Fibroblast of villous mesenchyme (primary cell): ENCODE results near the gene ABHD16B. TPM values are rescaled to one million over a fixed set of nuclear protein-coding genes. Genes with fewer than 3 reads are reported as not detected.
"Not testable (repeated sequence)": the region's sequence is repeated elsewhere in the genome, so short reads cannot be mapped to it uniquely, and the experiment has no call there.

Source experiments
- DNase-seq: peaks from one replicate; pipeline ENCODE4 v3.0.0-alpha.2; 2010; ENCODE audit warnings: low read depth
- H3K4me3 ChIP-seq: 2 replicates; pipeline ENCODE4 v1.5.1; 2011; ENCODE audit warnings: low read depth, mild to moderate bottlenecking, low read length
- total RNA-seq: library from RNA; depleted of rRNA; stranded (reverse); fragments of >200 nt; gene quantifications from 2 replicates; pipeline ENCODE4 v1.2.3, GENCODE V29; 2012
- TF ChIP-seq, protein P1 (sequence below): IDR thresholded peaks from 2 replicates; pipeline ENCODE4 v1.5.1; 2012; ENCODE audit warnings: low read depth, mild to moderate bottlenecking, low read length; ENCODE audit not compliant: insufficient read depth

ABHD16B gene
- total RNA-seq, 1 donor = not detected

DNA sequence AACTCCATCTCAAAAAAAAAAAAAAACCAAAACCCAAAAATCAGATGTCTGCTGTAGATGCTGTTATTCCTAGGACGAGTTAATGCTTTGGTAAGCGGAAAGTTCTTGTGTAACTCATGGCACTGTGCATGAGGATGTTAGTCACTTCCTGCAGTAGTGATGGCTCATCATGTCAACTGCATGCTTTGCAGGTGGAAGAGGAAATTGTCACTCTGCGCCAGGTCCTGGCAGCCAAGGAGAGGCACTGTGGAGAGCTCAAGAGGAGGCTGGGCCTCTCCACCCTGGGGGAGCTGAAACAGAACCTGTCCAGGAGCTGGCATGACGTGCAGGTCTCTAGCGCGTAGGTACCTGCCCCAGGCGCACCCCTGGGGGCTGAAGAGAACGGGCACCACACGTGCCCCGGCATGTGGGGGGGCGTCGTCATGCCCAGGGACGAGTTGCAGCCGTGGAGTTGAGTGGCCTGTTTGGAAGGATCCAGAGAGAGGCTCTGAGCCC is 12.2 kb downstream of the ABHD16B start:
- DNase-seq = peak; percentile 75
- no peak overlapping the region for H3K4me3 ChIP-seq
- TF ChIP-seq, protein P1, sequence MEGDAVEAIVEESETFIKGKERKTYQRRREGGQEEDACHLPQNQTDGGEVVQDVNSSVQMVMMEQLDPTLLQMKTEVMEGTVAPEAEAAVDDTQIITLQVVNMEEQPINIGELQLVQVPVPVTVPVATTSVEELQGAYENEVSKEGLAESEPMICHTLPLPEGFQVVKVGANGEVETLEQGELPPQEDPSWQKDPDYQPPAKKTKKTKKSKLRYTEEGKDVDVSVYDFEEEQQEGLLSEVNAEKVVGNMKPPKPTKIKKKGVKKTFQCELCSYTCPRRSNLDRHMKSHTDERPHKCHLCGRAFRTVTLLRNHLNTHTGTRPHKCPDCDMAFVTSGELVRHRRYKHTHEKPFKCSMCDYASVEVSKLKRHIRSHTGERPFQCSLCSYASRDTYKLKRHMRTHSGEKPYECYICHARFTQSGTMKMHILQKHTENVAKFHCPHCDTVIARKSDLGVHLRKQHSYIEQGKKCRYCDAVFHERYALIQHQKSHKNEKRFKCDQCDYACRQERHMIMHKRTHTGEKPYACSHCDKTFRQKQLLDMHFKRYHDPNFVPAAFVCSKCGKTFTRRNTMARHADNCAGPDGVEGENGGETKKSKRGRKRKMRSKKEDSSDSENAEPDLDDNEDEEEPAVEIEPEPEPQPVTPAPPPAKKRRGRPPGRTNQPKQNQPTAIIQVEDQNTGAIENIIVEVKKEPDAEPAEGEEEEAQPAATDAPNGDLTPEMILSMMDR = no peak

DNA sequence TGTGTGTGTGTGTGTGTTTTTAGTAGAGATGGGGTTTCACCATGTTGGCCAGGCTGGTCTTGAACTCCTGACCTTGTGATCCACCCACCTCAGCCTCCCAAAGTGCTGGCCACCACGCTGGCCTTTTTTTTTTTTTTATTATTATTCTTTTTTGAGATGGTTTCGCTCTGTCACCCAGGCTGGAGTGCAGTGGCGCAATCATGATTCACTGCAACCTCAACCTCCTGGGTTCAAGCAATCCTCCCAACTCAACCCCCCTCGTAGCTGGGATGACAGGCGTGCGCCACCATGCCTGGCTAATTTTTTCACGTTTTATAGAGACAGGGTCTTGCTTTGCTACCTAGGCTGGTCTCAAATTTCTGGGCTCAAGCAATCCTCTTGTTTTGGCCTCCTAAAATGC is 12.9 kb downstream of the ABHD16B start:
- not testable (repeated sequence) for H3K4me3 ChIP-seq, DNase-seq

DNA sequence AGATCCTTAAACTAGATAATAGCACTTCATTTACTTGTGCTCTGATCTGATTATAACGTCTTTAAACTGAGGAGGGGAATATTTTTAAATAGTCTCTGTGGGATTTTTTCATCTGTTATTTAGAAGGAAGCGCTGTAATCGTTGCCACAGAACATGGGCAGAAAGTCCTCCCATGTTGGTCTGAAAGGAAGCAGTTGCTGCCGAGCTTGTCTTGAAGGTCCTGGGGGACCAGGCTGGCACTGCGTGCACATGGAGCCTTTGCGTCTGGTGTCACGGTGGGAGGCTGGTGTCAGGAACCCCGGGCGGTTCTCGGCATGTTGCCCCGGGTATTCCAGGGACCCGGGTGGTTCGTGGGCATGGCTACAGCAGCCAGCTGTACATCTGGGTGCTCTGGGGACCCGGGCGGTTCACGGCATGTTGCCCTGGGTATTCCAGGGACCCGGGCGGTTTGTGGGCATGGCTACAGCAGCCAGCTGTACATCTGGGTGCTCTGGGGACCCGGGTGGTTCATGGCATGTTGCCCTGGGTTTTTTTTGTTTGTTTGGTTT is 15.3 kb downstream of the ABHD16B start:
- no peak overlapping the region for H3K4me3 ChIP-seq
- DNase-seq = no peak
- TF ChIP-seq, protein P1 = no peak

DNA sequence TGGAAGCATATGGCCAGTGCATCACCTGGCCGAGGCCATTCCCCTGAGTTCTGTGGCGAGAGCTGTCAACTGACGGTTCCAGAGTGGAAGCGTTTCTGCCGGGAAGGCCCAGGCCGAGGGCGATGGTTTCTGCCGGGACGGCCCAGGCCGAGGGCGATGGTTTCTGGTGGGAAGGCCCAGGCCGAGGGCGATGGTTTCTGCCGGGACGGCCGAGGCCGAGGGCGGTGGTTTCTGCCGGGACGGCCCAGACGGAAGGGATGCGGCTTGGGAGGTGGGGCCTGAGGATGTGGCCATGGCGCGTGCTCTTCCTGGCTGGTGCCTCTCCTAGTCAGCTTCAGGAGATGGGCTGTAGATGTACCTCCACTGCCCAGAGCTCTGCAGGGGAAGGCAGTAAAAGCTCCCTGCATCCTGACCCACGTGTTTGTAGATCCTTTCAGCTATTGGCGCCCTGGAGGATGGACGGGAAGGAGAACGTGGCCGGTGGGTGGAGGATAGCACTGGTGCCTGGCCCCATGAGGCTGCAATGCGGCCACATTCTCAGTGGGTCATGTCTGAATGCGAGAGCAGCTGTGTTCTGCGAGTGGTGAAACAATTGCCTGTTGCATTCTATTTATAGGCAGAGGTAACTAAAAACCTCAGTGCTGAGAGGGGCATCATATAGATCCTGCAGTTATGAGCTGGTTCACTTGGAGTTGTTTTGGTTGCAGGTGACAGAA is 16.6 kb downstream of the ABHD16B start:
- TF ChIP-seq, protein P1 = no peak

DNA sequence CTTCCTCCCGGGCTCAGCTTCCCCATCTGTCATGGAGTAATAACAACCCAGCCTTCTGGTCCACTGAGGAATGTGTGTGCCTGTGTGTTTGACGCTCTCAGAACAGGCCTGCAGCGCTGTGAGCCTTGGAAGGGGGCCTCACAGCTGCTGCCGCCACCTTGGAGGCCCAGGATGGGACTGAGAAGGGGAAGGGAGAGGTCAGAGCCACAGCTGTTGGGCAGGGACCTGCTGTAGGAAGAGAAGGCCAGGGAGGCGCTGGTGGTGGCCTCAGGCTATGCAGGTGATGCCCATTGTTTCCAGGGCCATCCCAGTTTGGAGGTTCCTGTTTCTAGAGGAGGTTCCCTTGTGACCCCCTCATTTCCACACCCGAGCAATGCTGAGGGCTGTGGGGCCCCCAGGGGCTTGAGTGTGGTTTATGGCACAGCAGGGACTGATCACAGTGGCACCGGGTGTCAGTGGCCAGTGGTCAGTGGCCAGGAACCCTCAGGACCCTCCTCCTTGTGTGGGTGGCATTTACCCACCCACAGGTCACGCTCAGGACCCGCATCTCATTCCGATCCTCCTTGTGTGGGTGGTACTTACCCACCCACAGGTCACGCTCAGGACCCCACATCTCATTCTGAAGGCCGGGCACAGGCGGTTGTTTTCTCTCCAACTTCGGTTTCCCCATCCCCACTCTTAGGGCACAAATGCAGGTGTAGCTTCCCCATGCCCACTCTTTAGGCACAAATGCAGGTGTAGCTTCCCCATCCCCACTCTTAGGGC is 17.8 kb downstream of the ABHD16B start:
- no peak overlapping the region for H3K4me3 ChIP-seq
- DNase-seq = no peak
- TF ChIP-seq, protein P1 = no peak

More for the DNA sequence above, 16.6 kb downstream of the ABHD16B start:
- no peak overlapping the region for H3K4me3 ChIP-seq
- DNase-seq = no peak

DNA sequence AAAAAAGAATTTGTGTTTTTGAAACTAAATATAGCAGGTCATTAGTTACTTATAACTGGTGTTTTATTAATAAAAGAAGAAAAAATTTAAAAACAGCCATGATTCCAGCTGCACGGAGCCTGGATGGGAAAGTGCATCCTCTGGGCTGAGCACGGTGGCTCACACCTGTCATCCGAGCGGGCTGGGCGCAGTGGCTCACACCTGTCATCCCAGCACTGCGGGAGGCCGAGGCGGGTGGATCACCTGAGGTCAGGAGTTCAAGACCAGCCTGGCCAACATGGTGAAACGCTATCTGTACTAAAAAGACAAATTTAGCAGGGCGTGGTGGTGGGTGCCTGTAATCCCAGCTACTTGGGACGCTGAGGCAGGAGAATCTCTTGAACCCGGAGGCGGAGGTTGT is 19.6 kb downstream of the ABHD16B start:
- DNase-seq, H3K4me3 ChIP-seq: not testable (repeated sequence)

DNA sequence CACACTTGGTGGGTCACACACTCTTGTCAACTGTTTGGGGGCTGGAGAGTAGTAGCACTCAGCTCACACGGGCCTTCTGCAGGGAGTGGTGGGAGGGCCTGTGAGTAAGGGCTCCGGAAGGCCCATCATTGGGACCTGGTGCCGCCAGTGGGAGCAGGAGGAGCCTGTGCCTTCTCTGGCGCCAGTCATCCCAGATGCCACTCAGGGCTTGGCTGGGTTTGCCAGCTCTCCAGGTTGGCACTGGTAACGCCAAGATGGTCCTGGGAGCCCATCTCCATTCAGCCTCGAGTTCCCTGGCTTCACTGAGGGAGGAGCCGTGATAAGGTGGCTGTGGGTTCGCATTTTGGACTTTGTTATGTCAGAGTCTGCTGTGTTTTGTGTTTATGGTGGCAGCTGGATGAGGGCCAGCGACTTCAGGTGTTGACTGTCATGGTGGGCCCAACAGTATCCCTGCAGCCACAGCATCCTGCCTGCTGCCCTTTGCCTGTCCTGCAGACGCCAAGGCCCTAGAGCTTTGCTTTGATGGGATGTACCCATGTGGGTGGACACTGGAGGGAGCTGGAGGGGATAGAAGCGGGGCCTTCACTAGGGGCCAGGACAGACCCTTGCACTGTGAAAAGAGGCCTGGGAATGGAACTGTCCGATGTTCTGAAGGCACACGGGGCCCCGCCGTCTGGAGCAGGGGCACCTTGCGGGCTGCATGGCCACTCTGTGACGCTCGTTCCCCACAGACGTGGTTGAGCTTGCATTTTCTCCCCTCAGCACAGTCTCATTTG is 20.3 kb downstream of the ABHD16B start:
- TF ChIP-seq, protein P1 = no peak
- DNase-seq = no peak
- no peak overlapping the region for H3K4me3 ChIP-seq
